Thoracic aorta (tissue), 2 donors: Measurements from ENCODE around the gene ZFAND6. TPM values are rescaled to one million over a fixed set of nuclear protein-coding genes. Genes with fewer than 3 reads are reported as not detected.
"Not testable (repeated sequence)": the region's sequence is repeated elsewhere in the genome, so short reads cannot be mapped to it uniquely, and the experiment has no call there.

Source experiments
- ATAC-seq: fragments of 150-250 bp; one replicate; pipeline ENCODE4 v1.8.0; 2017; ENCODE audit warnings: low read depth; ENCODE audit not compliant: insufficient number of reproducible peaks, low FRiP score
- DNase-seq: peaks from one replicate; pipeline ENCODE4 v3.0.0-alpha.2; 2020; ENCODE audit warnings: low spot score
- H3K27ac ChIP-seq, 2 donors: fragments of 200-600 bp; sonication (generic); 1 replicate in 1 of 2; 2 replicates in 1 of 2; pipeline ENCODE4 v1.5.1; 2016; ENCODE audit warnings: mild to moderate bottlenecking in 2 of 2, moderate library complexity in 2 of 2
- H3K27me3 ChIP-seq: fragments of 200-600 bp; sonication (generic); replicated peaks from 2 replicates; pipeline ENCODE4 v1.6.0; 2016; ENCODE audit warnings: mild to moderate bottlenecking; ENCODE audit not compliant: insufficient read depth
- H3K36me3 ChIP-seq: fragments of 200-600 bp; sonication (generic); one replicate; pipeline ENCODE4 v1.5.1; 2016
- H3K4me1 ChIP-seq, 2 donors: fragments of 200-600 bp; sonication (generic); 1 replicate in 1 of 2; 2 replicates in 1 of 2; pipeline versions ENCODE4 v1.5.1 to v1.6.0; 2016; ENCODE audit warnings: low read depth in 2 of 2, mild to moderate bottlenecking in 1 of 2; ENCODE audit not compliant: control insufficient read depth in 1 of 2
- H3K4me3 ChIP-seq: fragments of 200-600 bp; sonication (generic); 2 replicates; pipeline ENCODE4 v1.5.1; 2016; ENCODE audit warnings: mild to moderate bottlenecking
- H3K9me3 ChIP-seq: fragments of 200-600 bp; sonication (generic); 2 replicates; pipeline ENCODE4 v1.5.1; 2016
- total RNA-seq, 2 donors: library from RNA; depleted of rRNA; stranded (reverse); fragments of >200 nt; gene quantifications; one replicate each; pipeline versions ENCODE4 v1.1.0 to v1.2.3, GENCODE V29; 2016
- TF ChIP-seq, protein P1 (sequence below): fragments of 200-600 bp; sonication (generic); IDR thresholded peaks from one replicate; pipeline ENCODE4 v1.5.1; 2019; ENCODE audit warnings: antibody characterized with exemption

ZFAND6 gene
- total RNA-seq, 2 donors from 2014 or later = 43.5 to 80.0 TPM

- H3K4me3 ChIP-seq = no peak overlapping the region
- DNase-seq (no peak), ATAC-seq (no peak)
- TF ChIP-seq, protein P1, sequence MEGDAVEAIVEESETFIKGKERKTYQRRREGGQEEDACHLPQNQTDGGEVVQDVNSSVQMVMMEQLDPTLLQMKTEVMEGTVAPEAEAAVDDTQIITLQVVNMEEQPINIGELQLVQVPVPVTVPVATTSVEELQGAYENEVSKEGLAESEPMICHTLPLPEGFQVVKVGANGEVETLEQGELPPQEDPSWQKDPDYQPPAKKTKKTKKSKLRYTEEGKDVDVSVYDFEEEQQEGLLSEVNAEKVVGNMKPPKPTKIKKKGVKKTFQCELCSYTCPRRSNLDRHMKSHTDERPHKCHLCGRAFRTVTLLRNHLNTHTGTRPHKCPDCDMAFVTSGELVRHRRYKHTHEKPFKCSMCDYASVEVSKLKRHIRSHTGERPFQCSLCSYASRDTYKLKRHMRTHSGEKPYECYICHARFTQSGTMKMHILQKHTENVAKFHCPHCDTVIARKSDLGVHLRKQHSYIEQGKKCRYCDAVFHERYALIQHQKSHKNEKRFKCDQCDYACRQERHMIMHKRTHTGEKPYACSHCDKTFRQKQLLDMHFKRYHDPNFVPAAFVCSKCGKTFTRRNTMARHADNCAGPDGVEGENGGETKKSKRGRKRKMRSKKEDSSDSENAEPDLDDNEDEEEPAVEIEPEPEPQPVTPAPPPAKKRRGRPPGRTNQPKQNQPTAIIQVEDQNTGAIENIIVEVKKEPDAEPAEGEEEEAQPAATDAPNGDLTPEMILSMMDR = no peak
- no peaks in the 10 kb centered on the region for H3K9me3 ChIP-seq
- H3K27me3 ChIP-seq = no peaks in the 10 kb centered on the region
- no peaks in the 10 kb centered on the region for H3K36me3 ChIP-seq
- H3K27ac ChIP-seq = no peak overlapping the region
- H3K4me1 ChIP-seq = no peaks in the 10 kb centered on the region
Observed at GRCh38 chr15:80115021-80115420, 55.5 kb downstream of the ZFAND6 start.

DNA sequence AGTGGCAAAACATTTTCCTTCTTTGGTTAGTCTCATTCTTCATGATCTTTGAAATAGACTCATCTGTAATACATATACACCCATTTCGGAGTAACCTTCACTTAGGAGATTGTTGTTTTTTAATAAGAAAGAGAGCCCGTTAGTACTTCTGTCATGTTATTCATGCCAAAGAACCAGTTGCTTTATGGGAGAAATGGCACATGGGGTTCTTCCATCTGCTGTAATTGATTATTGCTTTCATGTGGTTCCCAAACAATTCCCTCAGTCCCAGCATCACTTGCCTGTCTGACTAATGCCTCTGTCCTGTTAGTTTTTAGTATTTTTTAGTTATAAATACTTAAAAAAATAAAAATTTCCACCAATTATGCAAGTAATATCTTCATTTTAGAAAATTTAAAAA is 59.5 kb downstream of the ZFAND6 start:
- no peaks in the 10 kb centered on the region for H3K27me3 ChIP-seq
- no peaks in the 10 kb centered on the region for H3K9me3 ChIP-seq
- TF ChIP-seq, protein P1 = no peak
- ATAC-seq = no peak
- DNase-seq = no peak
- H3K36me3 ChIP-seq = peaks cover 5% of the 10 kb centered on the region
- H3K4me1 ChIP-seq = no peaks in the 10 kb centered on the region
- H3K27ac ChIP-seq = no peak overlapping the region
- no peak overlapping the region for H3K4me3 ChIP-seq

DNA sequence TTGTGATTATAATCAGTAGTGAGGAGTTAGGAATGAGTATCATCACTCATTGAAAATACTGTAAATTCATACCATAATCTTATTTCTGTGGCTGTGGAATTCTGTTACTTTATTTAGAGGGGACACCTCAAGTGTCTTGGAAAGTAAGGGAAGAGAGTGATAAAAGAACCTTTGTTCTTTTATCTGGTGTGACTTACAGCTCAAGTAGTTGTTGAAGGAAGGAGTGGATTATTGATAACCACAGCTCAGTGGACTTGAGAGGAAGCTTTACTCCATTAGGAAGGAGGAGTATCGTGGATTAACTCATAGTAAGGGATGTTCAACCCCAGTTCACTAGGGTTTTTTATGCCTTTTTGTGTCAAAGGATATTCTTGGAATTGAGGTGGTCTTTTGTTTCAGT is 61.2 kb downstream of the ZFAND6 start:
- DNase-seq (no peak), ATAC-seq (no peak)
- Histone ChIP-seq H3K4me1 (no peaks in the 10 kb centered on the region), H3K4me3 (no peak overlapping the region), H3K9me3 (no peaks in the 10 kb centered on the region), H3K27ac (no peak overlapping the region), H3K36me3 (peaks cover 5% of the 10 kb centered on the region), H3K27me3 (no peaks in the 10 kb centered on the region)
- TF ChIP-seq, protein P1 = no peak

DNA sequence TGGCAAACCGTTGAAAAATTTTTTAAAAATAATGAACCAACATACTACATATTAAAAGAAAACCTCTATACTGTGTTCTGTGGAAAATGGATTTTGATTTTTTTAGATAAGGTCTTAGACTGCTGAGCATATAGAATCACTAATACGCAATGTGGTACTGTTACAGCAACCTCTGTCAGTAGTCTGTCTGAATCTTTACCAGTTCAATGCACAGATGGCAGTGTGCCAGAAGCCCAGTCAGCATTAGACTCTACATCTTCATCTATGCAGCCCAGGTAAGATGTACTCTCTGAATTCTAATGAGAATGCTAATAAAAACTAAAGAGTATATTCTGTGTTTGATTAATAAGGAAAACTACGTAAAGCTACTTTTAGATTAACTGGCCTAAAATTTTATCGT is 62.1 kb downstream of the ZFAND6 start:
- TF ChIP-seq, protein P1 = no peak
- no peak for ATAC-seq
- Histone ChIP-seq H3K9me3 (no peaks in the 10 kb centered on the region), H3K36me3 (peaks cover 5% of the 10 kb centered on the region), H3K4me1 (no peaks in the 10 kb centered on the region), H3K27ac (no peak overlapping the region), H3K27me3 (no peaks in the 10 kb centered on the region), H3K4me3 (no peak overlapping the region)
- no peak for DNase-seq

GRCh38 chr15:80123034-80123433 is 63.6 kb downstream of the ZFAND6 start:
- peaks cover 5% of the 10 kb centered on the region for H3K36me3 ChIP-seq
- ATAC-seq (no peak), DNase-seq (no peak)
- H3K9me3 ChIP-seq = no peaks in the 10 kb centered on the region
- H3K4me3 ChIP-seq = no peak overlapping the region
- TF ChIP-seq, protein P1 = no peak
- H3K27me3 ChIP-seq = no peaks in the 10 kb centered on the region
- no peaks in the 10 kb centered on the region for H3K4me1 ChIP-seq
- H3K27ac ChIP-seq = no peak overlapping the region

GRCh38 chr15:80127253-80127652 is 67.8 kb downstream of the ZFAND6 start:
- H3K36me3 ChIP-seq, H3K4me1 ChIP-seq, H3K4me3 ChIP-seq, H3K27me3 ChIP-seq, ATAC-seq, H3K9me3 ChIP-seq, DNase-seq, H3K27ac ChIP-seq: not testable (repeated sequence)
